Fibroblast of lung (primary cell): ENCODE results near the gene EIF3K. TPM values are rescaled to one million over a fixed set of nuclear protein-coding genes. Genes with fewer than 3 reads are reported as not detected.

Experiments
- DNase-seq, 2 donors: peaks; one replicate each; pipeline versions ENCODE4 v3.0.0 to v3.0.0-alpha.2; 2010; ENCODE audit warnings: low read depth in 2 of 2
- H2AFZ ChIP-seq: 2 replicates; pipeline ENCODE4 v1.5.1; 2012; ENCODE audit warnings: low read length, control low read depth, inconsistent platforms
- H3K27ac ChIP-seq: 2 replicates; pipeline ENCODE4 v1.5.1; 2011; ENCODE audit warnings: low read length, control low read depth; ENCODE audit not compliant: insufficient read depth
- H3K27me3 ChIP-seq: 2 replicates; pipeline ENCODE4 v1.5.1; 2011; ENCODE audit warnings: mild to moderate bottlenecking, low read length; ENCODE audit not compliant: control insufficient read depth, insufficient read depth
- H3K36me3 ChIP-seq: 2 replicates; pipeline ENCODE4 v1.5.1; 2011; ENCODE audit warnings: low read length; ENCODE audit not compliant: control insufficient read depth, insufficient read depth
- H3K4me1 ChIP-seq: 2 replicates; pipeline ENCODE4 v1.5.1; 2011; ENCODE audit warnings: low read length; ENCODE audit not compliant: control insufficient read depth, insufficient read depth; ENCODE audit errors: extremely low read depth
- H3K4me2 ChIP-seq: 2 replicates; pipeline ENCODE4 v1.5.1; 2011; ENCODE audit warnings: low read length, control low read depth; ENCODE audit not compliant: insufficient read depth; ENCODE audit errors: extremely low read depth
- H3K4me3 ChIP-seq, 4 experiments: fragments of 200-600 bp in 1 of 4; sonication (generic) in 1 of 4; replicated peaks in 1 of 4; 2 replicates each; pipeline ENCODE4 v1.5.1; 2011 to 2016; ENCODE audit warnings: low read length in 4 of 4, low read depth in 3 of 4, mild to moderate bottlenecking in 3 of 4, control low read depth in 2 of 4, inconsistent platforms in 1 of 4, mixed read lengths in 1 of 4; ENCODE audit not compliant: insufficient read depth in 1 of 4; ENCODE audit errors: control extremely low read depth in 1 of 4
- H3K79me2 ChIP-seq: 2 replicates; pipeline ENCODE4 v1.5.1; 2012; ENCODE audit warnings: mild to moderate bottlenecking, low read length, inconsistent platforms; ENCODE audit not compliant: control insufficient read depth, insufficient read depth
- H3K9ac ChIP-seq: 2 replicates; pipeline ENCODE4 v1.5.1; 2011; ENCODE audit warnings: mild to moderate bottlenecking, low read length, control low read depth; ENCODE audit not compliant: insufficient read depth
- H3K9me3 ChIP-seq: 2 replicates; pipeline ENCODE4 v1.5.1; 2012; ENCODE audit warnings: low read depth, low read length; ENCODE audit not compliant: control insufficient read depth, insufficient read depth
- H4K20me1 ChIP-seq: 2 replicates; pipeline ENCODE4 v1.5.1; 2011; ENCODE audit warnings: low read length; ENCODE audit not compliant: control insufficient read depth, insufficient read depth; ENCODE audit errors: extremely low read depth
- EZH2 ChIP-seq: IDR thresholded peaks from 2 replicates; pipeline ENCODE4 v1.5.1; 2012; ENCODE audit warnings: low read length, control low read depth, mild to moderate bottlenecking; ENCODE audit errors: missing control alignments
- polyA plus RNA-seq, 2 donors: library from polyadenylated mRNA; depleted of rRNA in 1 of 2; stranded (reverse) in 1 of 2; unstranded in 1 of 2; fragments of >200 nt; gene quantifications; 2 replicates each; pipeline ENCODE4 v1.2.1, GENCODE V29; 2011 to 2012; ENCODE audit warnings: missing spikeins in 1 of 2
- total RNA-seq: library from RNA; depleted of rRNA; stranded (reverse); fragments of >200 nt; gene quantifications from 2 replicates; pipeline ENCODE4 v1.2.1, GENCODE V29; 2014
- TF ChIP-seq, protein P1 (sequence below), 2 donors: IDR thresholded peaks in 1 of 2; conservative IDR thresholded peaks in 1 of 2; 1 replicate in 1 of 2; 2 replicates in 1 of 2; pipeline ENCODE4 v1.5.1; 2011 to 2012; ENCODE audit warnings: low read length in 2 of 2, control low read depth in 1 of 2, inconsistent platforms in 1 of 2, low read depth in 1 of 2, mild to moderate bottlenecking in 1 of 2

EIF3K gene
- total and polyA plus RNA-seq, 2 donors (not counting 1 experiment from before 2014, with no cell fraction given) = 171 to 198 TPM

DNA sequence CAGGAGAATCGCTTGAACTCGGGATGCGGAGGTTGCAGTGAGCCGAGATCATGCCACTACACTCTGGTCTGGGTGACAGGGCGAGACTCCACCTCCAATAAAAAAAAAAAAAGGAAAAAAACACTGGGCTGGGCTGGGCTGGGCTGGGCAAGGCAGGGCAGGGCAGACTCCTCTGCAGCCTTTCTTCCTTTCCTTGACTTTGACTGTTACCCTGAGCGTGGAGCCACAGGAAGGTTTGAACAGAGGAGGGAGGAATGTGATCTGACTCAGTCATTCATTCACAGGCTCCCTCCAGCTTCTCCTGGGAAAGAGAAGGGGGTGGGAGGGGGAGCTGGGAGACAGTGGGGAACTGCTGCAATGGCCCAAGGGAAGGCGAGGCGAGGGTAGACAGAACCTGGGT lies 25.7 kb downstream of the EIF3K start:
- H3K4me2 ChIP-seq = no peak overlapping the region
- no peak overlapping the region for H3K9ac ChIP-seq
- DNase-seq = no peak
- no peak for TF ChIP-seq EZH2
- TF ChIP-seq, protein P1, sequence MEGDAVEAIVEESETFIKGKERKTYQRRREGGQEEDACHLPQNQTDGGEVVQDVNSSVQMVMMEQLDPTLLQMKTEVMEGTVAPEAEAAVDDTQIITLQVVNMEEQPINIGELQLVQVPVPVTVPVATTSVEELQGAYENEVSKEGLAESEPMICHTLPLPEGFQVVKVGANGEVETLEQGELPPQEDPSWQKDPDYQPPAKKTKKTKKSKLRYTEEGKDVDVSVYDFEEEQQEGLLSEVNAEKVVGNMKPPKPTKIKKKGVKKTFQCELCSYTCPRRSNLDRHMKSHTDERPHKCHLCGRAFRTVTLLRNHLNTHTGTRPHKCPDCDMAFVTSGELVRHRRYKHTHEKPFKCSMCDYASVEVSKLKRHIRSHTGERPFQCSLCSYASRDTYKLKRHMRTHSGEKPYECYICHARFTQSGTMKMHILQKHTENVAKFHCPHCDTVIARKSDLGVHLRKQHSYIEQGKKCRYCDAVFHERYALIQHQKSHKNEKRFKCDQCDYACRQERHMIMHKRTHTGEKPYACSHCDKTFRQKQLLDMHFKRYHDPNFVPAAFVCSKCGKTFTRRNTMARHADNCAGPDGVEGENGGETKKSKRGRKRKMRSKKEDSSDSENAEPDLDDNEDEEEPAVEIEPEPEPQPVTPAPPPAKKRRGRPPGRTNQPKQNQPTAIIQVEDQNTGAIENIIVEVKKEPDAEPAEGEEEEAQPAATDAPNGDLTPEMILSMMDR (conservative IDR thresholded peaks at IDR 0.05 in 1 of 2, IDR thresholded peaks at IDR 0.05 in 1 of 2; ENCODE audit: low read depth in 1 of 2, low read length in 2 of 2) = no peak
- H4K20me1 ChIP-seq = no peaks in the 10 kb centered on the region
- no peak overlapping the region for H3K4me3 ChIP-seq
- no peak overlapping the region for H3K27ac ChIP-seq
- H2AFZ ChIP-seq = no peak overlapping the region
- H3K27me3 ChIP-seq = no peaks in the 10 kb centered on the region
- peaks cover 23% of the 10 kb centered on the region for H3K79me2 ChIP-seq
- H3K4me1 ChIP-seq = no peaks in the 10 kb centered on the region
- H3K36me3 ChIP-seq = no peaks in the 10 kb centered on the region
- H3K9me3 ChIP-seq = no peaks in the 10 kb centered on the region

DNA sequence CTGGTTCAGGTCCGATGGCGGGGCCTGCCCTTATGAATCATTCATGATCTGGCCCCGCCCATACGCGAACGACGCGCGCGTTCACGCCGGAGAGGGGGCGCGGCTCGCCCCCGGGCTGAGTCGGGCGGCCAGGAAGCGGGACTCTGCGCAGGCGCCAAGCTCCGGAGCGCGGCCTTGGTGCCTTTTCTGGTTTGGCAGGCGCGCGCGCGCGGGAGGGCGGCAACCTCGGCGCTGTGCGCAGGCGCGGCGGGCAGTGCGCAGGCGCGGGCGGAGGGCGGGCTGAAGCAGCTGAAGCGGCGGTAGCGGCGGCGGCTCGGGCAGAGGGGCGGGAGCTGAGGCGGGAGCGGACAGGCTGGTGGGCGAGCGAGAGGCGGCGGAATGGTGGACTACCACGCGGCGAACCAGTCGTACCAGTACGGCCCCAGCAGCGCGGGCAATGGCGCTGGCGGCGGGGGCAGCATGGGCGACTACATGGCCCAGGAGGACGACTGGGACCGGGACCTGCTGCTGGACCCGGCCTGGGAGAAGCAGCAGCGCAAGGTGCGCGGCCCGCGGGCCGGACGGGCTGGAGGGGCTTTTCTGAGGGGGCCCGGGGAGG lies 28.5 kb downstream of the EIF3K start, which contains the start of gene ACTN4:
Gene ACTN4 (plus strand): TSS at position 282 of the 598 bp plus-strand sequence. CDS start 97 bp downstream, at position 379.
- Histone ChIP-seq H3K4me2 (peak within 1 kb of the TSS; percentile 86), H4K20me1 (no peaks in the 10 kb centered on the region), H3K4me1 (peaks cover 13% of the 10 kb centered on the region), H3K36me3 (no peaks in the 10 kb centered on the region), H3K27ac (peak within 1 kb of the TSS; percentile 88), H3K4me3 (peak within 1 kb of the TSS; percentile 73 to 99 (median 97)), H3K27me3 (no peaks in the 10 kb centered on the region), H3K9ac (peak within 1 kb of the TSS; percentile 87), H2AFZ (peak within 1 kb of the TSS; percentile 69), H3K9me3 (no peaks in the 10 kb centered on the region), H3K79me2 (peaks cover 50% of the 10 kb centered on the region)
- peak; percentile 92 to 95 for DNase-seq
- TF ChIP-seq, protein P1 (conservative IDR thresholded peaks at IDR 0.05 in 1 of 2, IDR thresholded peaks at IDR 0.05 in 1 of 2; ENCODE audit: low read depth in 1 of 2, low read length in 2 of 2) = no peak
- no peak for TF ChIP-seq EZH2

DNA sequence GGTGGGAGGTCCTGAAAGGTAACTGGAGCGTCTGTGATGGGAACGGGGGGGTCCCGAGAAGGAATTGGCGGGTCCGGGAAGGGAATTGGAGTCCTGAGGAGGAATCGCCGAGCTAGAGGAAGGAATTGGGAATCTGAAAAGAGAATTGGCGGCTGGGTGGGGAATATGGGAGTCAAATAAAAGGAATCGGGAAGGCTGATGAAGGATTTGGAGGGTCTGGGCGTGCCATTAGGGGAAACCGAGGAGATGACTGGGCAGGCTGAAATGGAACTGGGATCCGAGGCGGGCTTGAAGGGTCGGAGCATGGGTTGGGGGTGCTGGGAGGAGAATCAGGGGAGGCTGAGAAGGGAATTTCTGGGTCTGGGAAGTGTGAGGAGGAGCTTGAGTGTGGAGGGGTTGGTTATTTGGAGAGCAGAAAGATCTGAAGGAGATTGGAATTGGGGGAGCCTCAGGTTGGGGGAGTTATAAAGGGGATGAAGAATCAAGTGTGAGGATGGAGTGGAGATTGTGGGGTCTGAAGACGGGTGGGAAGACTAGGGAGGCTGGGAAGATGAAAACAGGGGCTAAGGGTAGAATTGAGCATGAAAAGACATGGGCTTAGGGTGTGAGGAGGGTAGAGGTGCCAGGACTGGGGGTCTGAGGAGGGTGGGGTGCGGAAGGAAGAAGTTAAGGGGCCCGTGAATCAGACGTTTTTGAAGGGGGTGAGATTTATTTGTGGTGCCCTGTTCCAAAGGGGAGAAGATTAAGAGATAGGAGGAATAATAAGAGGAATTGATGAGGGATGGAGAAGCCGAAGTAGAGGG lies 29.2 kb downstream of the EIF3K start:
- no peak overlapping the region for H2AFZ ChIP-seq
- no peaks in the 10 kb centered on the region for H3K27me3 ChIP-seq
- peaks cover 15% of the 10 kb centered on the region for H3K4me1 ChIP-seq
- no peaks in the 10 kb centered on the region for H4K20me1 ChIP-seq
- TF ChIP-seq, protein P1 (conservative IDR thresholded peaks at IDR 0.05 in 1 of 2, IDR thresholded peaks at IDR 0.05 in 1 of 2; ENCODE audit: low read depth in 1 of 2, low read length in 2 of 2) = no peak
- no peak for TF ChIP-seq EZH2
- H3K9me3 ChIP-seq = no peaks in the 10 kb centered on the region
- H3K4me2 ChIP-seq = peak overlapping the region; percentile 86
- peaks cover 57% of the 10 kb centered on the region for H3K79me2 ChIP-seq
- H3K27ac ChIP-seq = peak overlapping the region; percentile 88
- H3K36me3 ChIP-seq = no peaks in the 10 kb centered on the region
- peak overlapping the region; percentile 87 for H3K9ac ChIP-seq
- no peak for DNase-seq
- peak overlapping the region; percentile 73 to 99 (median 97) for H3K4me3 ChIP-seq
